Lower leg skin (tissue), 3 donors: ENCODE data around the gene ACTMAP.

ENCODE experiments used
- CTCF ChIP-seq, 3 donors: fragments of 450-650 bp; IDR thresholded peaks; one replicate each; pipeline ENCODE4 v1.5.1; 2016; ENCODE audit warnings: antibody characterized with exemption in 3 of 3, mild to moderate bottlenecking in 3 of 3, moderate library complexity in 2 of 3
- POLR2A ChIP-seq, 2 donors: fragments of 450-650 bp; IDR thresholded peaks; one replicate each; pipeline ENCODE4 v1.6.1; 2016 to 2017; ENCODE audit warnings: antibody characterized with exemption in 2 of 2, mild to moderate bottlenecking in 1 of 2, moderate library complexity in 1 of 2

GRCh38 chr19:40774916-40775631, 24.8 kb upstream of the ACTMAP start, which contains the start of gene MIA:
- no peak for TF ChIP-seq POLR2A (IDR thresholded peaks at IDR 0.05)
- no peak for TF ChIP-seq CTCF (IDR thresholded peaks at IDR 0.05)
